ENCODE measurements around the gene LILRB5. TPM values are rescaled to one million over a fixed set of nuclear protein-coding genes. Genes with fewer than 3 reads are reported as not detected.

Gene LILRB5
- not detected in 2 replicates for polyA plus RNA-seq (2011; rRNA removed)
- polyA minus RNA-seq (2011; rRNA and poly(A)+ RNA removed), result not detected in 2 replicates

GRCh38 chr19:54257116-54257480, at the start of gene LILRB5:
Gene LILRB5 (minus strand): TSS chr19:54257273. CDS start chr19:54257193, 80 bp downstream.
- Histone ChIP-seq H3K36me3 (ENCODE audit: control insufficient read depth, insufficient read depth, low read length) (no peaks in the 10 kb centered on the region), H3K4me3 (ENCODE audit: low read depth, low read length) (no peak within 1 kb of the TSS), H3K27me3 (ENCODE audit: control insufficient read depth, insufficient read depth, low read length) (peaks cover 6% of the 10 kb centered on the region)
- no peak for DNase-seq (ENCODE audit: low read depth)
- no peak for TF ChIP-seq CTCF (IDR thresholded peaks at IDR 0.05; ENCODE audit: insufficient read depth, low read depth, low read length)
- ChIA-PET CTCF (interaction anchor here (1.5 to 2.2 kb wide), 2 partner anchors 9 to 13 kb away, joined by 4 to 8 read pairs; no protein-coding TSS in a partner anchor), POLR2A (no interaction called here)

GRCh38 chr19:54305141-54305540, 48.1 kb upstream of the LILRB5 start:
- no peak for TF ChIP-seq CTCF (IDR thresholded peaks at IDR 0.05; ENCODE audit: insufficient read depth, low read depth, low read length)
- Histone ChIP-seq H3K27me3 (ENCODE audit: control insufficient read depth, insufficient read depth, low read length) (no peaks in the 10 kb centered on the region), H3K4me3 (ENCODE audit: low read depth, low read length) (no peak overlapping the region), H3K36me3 (ENCODE audit: control insufficient read depth, insufficient read depth, low read length) (no peaks in the 10 kb centered on the region)
- CTCF ChIA-PET, result interaction anchor here (0.5 kb wide), 1 partner anchor 128 kb away, joined by 3 read pairs; no protein-coding TSS in a partner anchor
- POLR2A ChIA-PET, result no interaction called here
- DNase-seq (ENCODE audit: low read depth), result no peak

- ChIA-PET POLR2A (no interaction called here), CTCF (interaction anchor here (0.7 kb wide), 2 partner anchors 27 to 449 kb away, joined by 3 read pairs; no protein-coding TSS in a partner anchor)
- DNase-seq (ENCODE audit: low read depth), result no peak
- H3K27me3 ChIP-seq (ENCODE audit: control insufficient read depth, insufficient read depth, low read length), result no peaks in the 10 kb centered on the region
- H3K4me3 ChIP-seq (ENCODE audit: low read depth, low read length), result no peak overlapping the region
- H3K36me3 ChIP-seq (ENCODE audit: control insufficient read depth, insufficient read depth, low read length), result no peaks in the 10 kb centered on the region
- TF ChIP-seq CTCF (IDR thresholded peaks at IDR 0.05; ENCODE audit: insufficient read depth, low read depth, low read length), result no peak
These were observed 45.2 kb upstream of the LILRB5 start for GRCh38 chr19:54302257-54302656.

- ChIA-PET CTCF (interaction anchor here (1.9 kb wide), 1 partner anchor 25 kb away, joined by 4 read pairs; no protein-coding TSS in a partner anchor), POLR2A (no interaction called here)
- TF ChIP-seq CTCF (IDR thresholded peaks at IDR 0.05; ENCODE audit: insufficient read depth, low read depth, low read length), result no peak
- no peaks in the 10 kb centered on the region for H3K27me3 ChIP-seq (ENCODE audit: control insufficient read depth, insufficient read depth, low read length)
- no peaks in the 10 kb centered on the region for H3K36me3 ChIP-seq (ENCODE audit: control insufficient read depth, insufficient read depth, low read length)
- no peak overlapping the region for H3K4me3 ChIP-seq (ENCODE audit: low read depth, low read length)
- no peak for DNase-seq (ENCODE audit: low read depth)
These were observed 42.4 kb upstream of the LILRB5 start for GRCh38 chr19:54299515-54299914.

GRCh38 chr19:54299126-54299498, 42.0 kb upstream of the LILRB5 start:
- CTCF ChIA-PET, result interaction anchor here (1.9 kb wide), 1 partner anchor 25 kb away, joined by 4 read pairs; no protein-coding TSS in a partner anchor
- H3K27me3 ChIP-seq (ENCODE audit: control insufficient read depth, insufficient read depth, low read length), result no peaks in the 10 kb centered on the region
- no peak for DNase-seq (ENCODE audit: low read depth)
- POLR2A ChIA-PET, result no interaction called here
- TF ChIP-seq CTCF (IDR thresholded peaks at IDR 0.05; ENCODE audit: insufficient read depth, low read depth, low read length), result no peak
- no peak overlapping the region for H3K4me3 ChIP-seq (ENCODE audit: low read depth, low read length)
- H3K36me3 ChIP-seq (ENCODE audit: control insufficient read depth, insufficient read depth, low read length), result no peaks in the 10 kb centered on the region
